Superior temporal gyrus (tissue), 1 donor: ENCODE results near the gene CD34.

Experiments used
- DNase-seq: peaks from one replicate; pipeline ENCODE4 v3.0.0-alpha.2; 2016; ENCODE audit errors: extremely low spot score

CD34 gene

GRCh38 chr1:207832796-207833195 lies 78.1 kb downstream of the CD34 start:
- no peak for DNase-seq

GRCh38 chr1:207831517-207832327 lies 79.2 kb downstream of the CD34 start:
- no peak for DNase-seq
